A172 (cell line): ENCODE measurements around the gene TRIM37. TPM values are rescaled to one million over a fixed set of nuclear protein-coding genes. Genes with fewer than 3 reads are reported as not detected.
A peak's percentile ranks its signal among the peaks of the same experiment; 100 is the strongest.
"Not testable (repeated sequence)": the region's sequence is repeated elsewhere in the genome, so short reads cannot be mapped to it uniquely, and the experiment has no call there.

Experiments used
- DNase-seq: peaks from one replicate; pipeline ENCODE4 v3.0.0-alpha.2; 2015; ENCODE audit warnings: low spot score
- total RNA-seq: library from RNA; depleted of rRNA; stranded (reverse); fragments of >200 nt; shearing (Covaris generic); gene quantifications from 2 replicates; pipeline ENCODE4 v1.2.3, GENCODE V29; 2014

Gene TRIM37
- total RNA-seq, 1 experiment from 2014 or later: 63.4 TPM

DNA sequence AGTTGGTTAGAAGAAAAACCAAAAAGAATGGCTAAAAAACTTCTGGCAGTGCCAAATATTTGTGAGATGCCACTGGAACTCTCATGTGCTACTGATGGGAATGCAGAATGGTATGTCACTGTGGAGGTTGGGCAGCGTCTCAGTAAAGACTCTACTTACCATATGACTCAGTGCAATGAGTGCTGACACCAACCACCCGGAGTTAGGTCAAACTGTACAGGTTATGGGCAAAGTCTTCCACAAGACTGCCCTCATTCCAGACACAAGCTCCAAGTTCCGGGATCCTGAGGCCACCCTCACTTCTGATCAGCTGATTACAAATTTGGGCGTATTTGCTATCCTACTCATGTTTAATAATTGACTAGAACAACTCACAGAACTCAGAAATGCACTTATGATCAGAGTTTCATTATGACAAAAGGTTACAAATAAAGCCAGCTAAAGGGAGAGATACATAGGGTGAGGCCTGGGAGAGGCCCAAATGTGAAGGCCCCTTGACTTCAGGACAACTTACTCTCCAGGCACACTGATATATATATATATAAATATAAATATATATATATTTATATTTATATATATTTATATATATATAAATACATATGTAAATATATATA, 114.9 kb downstream of the TRIM37 start:
- DNase-seq: peak; percentile 85

- DNase-seq: no peak
Measured at GRCh38 chr17:58989629-58990028, 117.1 kb downstream of the TRIM37 start.

- no peak for DNase-seq
Measured at GRCh38 chr17:58985971-58986370, 120.7 kb downstream of the TRIM37 start.

DNA sequence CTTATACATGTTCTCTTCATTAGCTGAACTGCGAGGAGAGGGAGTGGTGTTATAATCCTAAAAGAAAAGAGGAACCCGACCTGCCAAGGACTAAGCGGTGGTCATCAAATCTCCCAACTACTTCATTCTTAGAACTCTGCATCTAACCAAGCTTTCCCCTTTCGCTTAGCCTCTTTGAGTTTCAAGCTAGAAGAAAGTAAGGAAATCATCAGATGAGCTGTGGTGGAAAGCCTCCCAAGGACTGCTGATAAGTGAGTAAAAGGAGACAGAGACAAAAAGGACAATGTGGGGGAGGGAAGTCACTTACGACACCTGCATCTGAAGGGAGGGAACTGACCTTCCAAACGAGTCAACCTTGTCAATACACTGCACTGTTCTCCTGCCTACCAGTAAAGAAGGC, 121.3 kb downstream of the TRIM37 start:
- DNase-seq: no peak

DNA sequence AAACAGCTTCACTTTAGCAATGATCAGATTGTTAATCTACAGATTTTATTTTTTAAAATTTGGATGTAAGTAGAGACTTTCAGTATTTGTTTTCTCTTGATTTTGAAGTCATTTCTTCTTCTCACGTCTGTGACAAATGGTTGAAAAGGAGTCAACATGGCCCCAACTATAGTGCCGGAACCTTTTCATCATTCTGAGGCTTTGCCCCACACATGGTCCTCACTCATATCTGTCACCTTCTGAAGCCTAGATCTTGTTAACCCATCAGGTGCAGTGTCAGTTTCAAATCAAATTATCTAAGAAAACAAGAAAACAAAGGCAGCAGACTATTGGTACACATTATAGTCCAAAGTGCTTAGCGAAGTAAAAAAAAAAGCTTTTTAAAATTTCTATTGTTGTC, 124.1 kb downstream of the TRIM37 start:
- DNase-seq: no peak

DNA sequence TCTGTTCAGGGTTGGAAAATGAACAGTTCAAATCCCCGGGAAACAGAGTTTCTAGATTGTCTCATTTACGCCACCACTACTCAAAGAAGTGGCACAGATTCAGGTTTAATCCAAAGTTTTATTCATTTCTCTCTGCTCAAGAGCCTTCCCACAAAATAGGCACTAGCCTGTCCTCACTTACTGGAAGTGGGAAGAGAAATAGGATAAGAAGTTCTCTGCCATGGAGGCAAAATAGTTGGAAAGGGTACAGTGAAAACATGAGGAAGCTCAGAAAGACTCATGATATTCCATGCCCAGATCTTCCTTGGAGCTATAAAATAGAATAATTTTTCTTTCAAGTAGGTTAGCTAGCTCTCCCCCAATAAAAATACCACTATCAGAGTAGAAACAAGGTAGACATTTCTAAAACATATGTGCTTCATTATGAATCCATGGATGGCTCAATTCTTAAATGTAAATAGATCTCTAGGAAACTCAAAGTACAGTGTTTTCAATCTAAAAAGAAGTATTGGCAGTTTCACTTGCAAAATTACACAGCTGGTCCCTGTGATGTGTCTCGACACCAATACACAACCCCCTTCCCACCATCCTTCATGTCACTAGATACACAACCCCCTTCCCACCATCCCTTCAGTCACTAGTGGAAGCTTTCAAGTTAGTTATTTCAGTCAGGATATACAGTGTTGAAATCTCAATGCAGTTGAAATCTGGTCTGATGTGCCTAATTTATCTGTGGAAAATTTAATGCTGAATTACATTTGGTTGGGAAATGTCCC, 125.8 kb downstream of the TRIM37 start:
- DNase-seq: no peak

GRCh38 chr17:58976541-58976940, 130.1 kb downstream of the TRIM37 start:
- no peak for DNase-seq

DNA sequence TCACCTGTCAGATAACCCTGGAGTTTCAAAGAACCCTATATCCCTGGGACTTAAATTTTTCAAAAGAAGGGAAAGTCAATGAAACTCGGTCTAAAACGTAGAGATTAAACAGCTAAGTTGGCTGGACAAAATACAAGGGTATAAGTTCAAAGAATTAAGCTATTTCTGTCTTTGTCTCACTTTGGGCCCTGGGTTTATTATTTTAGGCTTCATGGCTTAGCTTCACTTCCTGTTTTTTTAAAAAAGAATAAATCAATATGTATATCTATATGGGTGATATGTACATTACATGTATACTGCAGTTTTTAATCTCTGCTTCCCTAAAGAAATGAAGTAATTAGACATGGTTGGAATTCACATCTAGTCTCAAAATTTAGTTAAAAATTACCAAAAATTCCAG, 132.3 kb downstream of the TRIM37 start:
- DNase-seq: no peak

GRCh38 chr17:58970609-58971450, 135.8 kb downstream of the TRIM37 start:
- DNase-seq: no peak

GRCh38 chr17:58969612-58970011, 137.1 kb downstream of the TRIM37 start:
- no peak for DNase-seq

DNA sequence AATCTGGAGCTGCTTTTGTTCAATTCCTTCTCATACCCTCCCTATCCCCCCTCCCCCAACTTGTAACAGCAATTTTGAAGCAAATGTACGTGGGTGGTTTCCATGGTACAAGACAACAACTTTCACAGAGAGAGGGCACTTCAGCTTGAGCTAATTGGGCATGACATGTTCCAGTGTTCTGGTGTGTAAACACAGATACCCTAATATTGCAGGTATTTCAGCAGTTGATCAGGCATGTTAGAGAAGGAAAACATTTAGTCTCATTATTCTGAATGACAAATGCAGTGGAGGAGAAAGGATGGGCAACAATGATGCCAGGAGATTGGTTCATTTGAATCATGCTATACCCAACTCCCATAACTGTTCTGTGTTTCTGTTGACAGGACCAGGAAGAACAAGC, 137.5 kb downstream of the TRIM37 start:
- DNase-seq: no peak

- DNase-seq: no peak
Measured at GRCh38 chr17:58968426-58969061, 138.1 kb downstream of the TRIM37 start.

DNA sequence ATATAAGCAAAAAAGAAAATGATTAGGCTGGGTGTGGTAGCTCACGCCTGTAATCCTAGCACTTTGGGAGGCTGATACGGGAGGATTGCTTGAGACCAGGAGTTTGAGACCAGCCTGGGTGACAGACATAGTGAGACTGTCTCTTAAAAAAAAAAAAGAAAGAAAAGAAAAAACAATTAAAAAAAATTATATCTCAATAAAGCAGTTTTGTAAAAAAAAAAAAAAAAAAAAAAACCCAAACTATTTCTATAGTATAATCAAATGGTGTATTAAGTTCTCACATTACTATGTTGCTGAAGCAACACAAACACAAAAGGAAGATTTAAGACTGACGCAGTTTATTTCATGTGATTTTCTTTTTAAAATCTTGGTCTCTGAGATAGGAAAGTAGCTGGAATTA, 140.5 kb downstream of the TRIM37 start:
- DNase-seq: no peak

DNA sequence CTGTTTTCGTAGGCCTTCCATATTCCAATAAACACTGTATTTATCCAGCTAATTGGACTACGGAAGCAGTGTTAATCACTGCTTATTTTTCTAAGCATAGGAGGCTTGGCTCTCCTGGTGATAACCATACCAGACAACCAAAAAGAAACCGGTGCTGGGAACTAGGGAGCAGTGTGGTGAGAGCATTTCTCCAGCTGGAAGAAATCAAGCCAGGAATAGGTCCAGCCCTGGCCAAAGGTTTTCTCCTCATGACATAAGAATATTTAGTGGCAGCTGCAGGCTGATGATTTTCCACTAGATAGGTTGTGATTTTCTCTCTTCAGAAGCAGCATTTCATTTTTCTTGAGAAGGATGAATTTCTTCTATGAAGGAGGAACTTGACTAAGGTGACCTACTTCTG, 141.5 kb downstream of the TRIM37 start:
- DNase-seq: no peak

- peak; percentile 67 for DNase-seq
Measured at GRCh38 chr17:58960068-58960467, 146.6 kb downstream of the TRIM37 start.

- DNase-seq: not testable (repeated sequence)
Measured at GRCh38 chr17:58957725-58958073, 149.0 kb downstream of the TRIM37 start.

GRCh38 chr17:58956997-58957724, 149.5 kb downstream of the TRIM37 start:
- DNase-seq: peak; percentile 21

GRCh38 chr17:58954358-58954757, 152.3 kb downstream of the TRIM37 start:
- not testable (repeated sequence) for DNase-seq

- no peak for DNase-seq
Measured at GRCh38 chr17:58947824-58948223, 158.9 kb downstream of the TRIM37 start.

DNA sequence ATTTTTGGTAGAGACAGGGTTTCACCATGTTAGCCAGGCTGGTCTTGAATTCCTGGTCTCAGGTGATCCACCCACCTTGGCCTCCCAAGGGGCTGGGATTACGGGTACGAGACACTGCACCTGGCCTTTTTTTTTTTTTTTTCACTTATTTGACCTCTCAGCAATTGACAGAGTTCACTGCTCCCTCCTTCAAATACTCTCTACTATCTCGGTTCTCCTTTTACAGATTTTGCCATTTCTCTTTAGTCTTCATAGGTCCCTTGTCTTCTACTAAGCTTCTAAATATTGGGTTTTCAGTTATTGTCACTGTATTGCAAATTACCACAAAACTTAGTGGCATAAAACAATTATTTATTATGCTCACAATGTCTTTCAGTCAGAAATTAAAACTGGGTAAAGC, 159.3 kb downstream of the TRIM37 start:
- no peak for DNase-seq

- no peak for DNase-seq
Measured at GRCh38 chr17:58944166-58944565, 162.5 kb downstream of the TRIM37 start.

DNA sequence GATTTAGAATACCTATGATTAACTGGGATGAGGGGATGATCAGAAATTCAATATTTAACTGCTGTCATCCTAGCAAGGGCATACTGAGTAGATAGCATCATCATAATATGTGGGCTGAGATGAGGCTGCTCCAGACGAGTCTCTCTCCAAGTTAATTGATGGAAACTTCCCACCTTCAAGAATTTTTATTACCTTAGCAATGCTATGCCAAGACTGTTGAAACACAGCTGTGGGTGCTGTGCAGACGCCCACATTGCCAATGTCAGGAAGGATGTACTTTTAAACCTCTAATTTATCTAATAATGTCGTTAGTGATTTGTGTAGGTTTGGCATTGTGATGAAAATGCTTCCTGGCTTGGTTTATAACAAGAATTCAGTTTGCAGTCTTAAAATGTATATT, 170.4 kb downstream of the TRIM37 start:
- no peak for DNase-seq
